Kidney (tissue), 14 donors: Measurements from ENCODE around the gene KDM8. TPM values are rescaled to one million over a fixed set of nuclear protein-coding genes. Genes with fewer than 3 reads are reported as not detected.
"Not testable (repeated sequence)": the region's sequence is repeated elsewhere in the genome, so short reads cannot be mapped to it uniquely, and the experiment has no call there.

Source experiments
- DNase-seq, 5 donors: peaks; one replicate each; pipeline ENCODE4 v3.0.0-alpha.2; 2013 to 2020
- FAIRE-seq: peaks from 2 replicates; lab custom pipeline; 2012; peaks lifted over from hg19 to GRCh38; lab: Jason Lieb, UNC
- H3K27ac ChIP-seq, 2 donors: one replicate each; pipeline ENCODE4 v1.7.0; 2013; ENCODE audit warnings: low read depth in 2 of 2, low read length in 2 of 2, inconsistent platforms in 1 of 2
- H3K27me3 ChIP-seq: one replicate; pipeline ENCODE4 v1.7.1; 2013; ENCODE audit warnings: low read length, inconsistent platforms; ENCODE audit not compliant: control insufficient read depth, insufficient read depth
- H3K36me3 ChIP-seq, 3 donors: one replicate each; pipeline versions ENCODE4 v1.7.0 to v1.7.1; 2013; ENCODE audit warnings: low read length in 3 of 3, control low read depth in 1 of 3, inconsistent platforms in 1 of 3; ENCODE audit not compliant: insufficient read depth in 3 of 3, control insufficient read depth in 2 of 3
- H3K4me1 ChIP-seq, 3 donors: one replicate each; pipeline versions ENCODE4 v1.7.0 to v1.7.1; 2013; ENCODE audit warnings: low read length in 3 of 3, inconsistent platforms in 1 of 3, low read depth in 1 of 3; ENCODE audit not compliant: control insufficient read depth in 2 of 3, insufficient read depth in 2 of 3
- H3K4me3 ChIP-seq, 3 donors: one replicate each; pipeline versions ENCODE4 v1.7.0 to v1.8.1; 2013; ENCODE audit warnings: low read length in 3 of 3, control low read depth in 1 of 3, inconsistent platforms in 1 of 3
- H3K9ac ChIP-seq, 3 donors: one replicate each; pipeline versions ENCODE4 v1.7.0 to v1.7.1; 2013; ENCODE audit warnings: low read length in 3 of 3, control low read depth in 1 of 3, inconsistent platforms in 1 of 3
- H3K9me3 ChIP-seq, 3 donors: one replicate each; pipeline versions ENCODE4 v1.7.0 to v1.7.1; 2013; ENCODE audit warnings: low read length in 3 of 3, control low read depth in 1 of 3, inconsistent platforms in 1 of 3; ENCODE audit not compliant: control insufficient read depth in 2 of 3, insufficient read depth in 1 of 3
- CTCF ChIP-seq: IDR thresholded peaks from 3 replicates; pipeline ENCODE4 v1.5.1; 2012; ENCODE audit warnings: mild to moderate bottlenecking, moderate library complexity, borderline replicate concordance; ENCODE audit not compliant: insufficient read depth; ENCODE audit errors: extremely low read depth
- intact Hi-C: fragments of 100-400 bp; cut with DNase I; formaldehyde crosslinking; loops from one replicate; pipeline ENCODE4 v1.11.1; 2022
- polyA plus RNA-seq: library from polyadenylated mRNA; stranded (reverse); fragments of 350-450 nt; fragmentation: Illumina TruSeq; extraction: RNeasy Lipid Tissue Mini Kit (QIAGEN cat#74804); gene quantifications from one replicate; pipeline ENCODE4 v1.2.3, GENCODE V29; 2014; ENCODE audit warnings: low read depth, low replicate concordance; ENCODE audit not compliant: insufficient read depth
- total RNA-seq: library from RNA; stranded (reverse); fragmentation: NEBNext Ultra II Directional; extraction: Animal tissue kit (Norgen Biotek cat#: 25700); gene quantifications from one replicate; pipeline ENCODE4 v1.2.1, GENCODE V29; 2021
- donor health status: control.
- donor health status: control.
- donor health status: control.
- donor health status: control.
- donor health status: control.
- donor health status: DM: yes; HTN: yes; CAD: no.
- donor health status: Normal renal cell carcinoma (clear cell type).

Gene KDM8
- total and polyA plus RNA-seq, 2 donors from 2014 or later = 6.3 to 8.5 TPM

- no peaks in the 10 kb centered on the region for H3K27me3 ChIP-seq
These were observed 4.1 kb upstream of the KDM8 start for GRCh38 chr16:27199235-27199586.

GRCh38 chr16:27199736-27200135, 3.6 kb upstream of the KDM8 start:
- peaks cover 0 to 10% (median 5%) of the 10 kb centered on the region in 3 donors for H3K4me1 ChIP-seq
- DNase-seq (no peak), FAIRE-seq (no peak)
- H3K9me3 ChIP-seq = no peaks in the 10 kb centered on the region
- no peak for TF ChIP-seq CTCF
- intact Hi-C loops = no loop called here
- no peak overlapping the region for H3K9ac ChIP-seq
- no peak overlapping the region for H3K4me3 ChIP-seq
- no peak overlapping the region for H3K27ac ChIP-seq
- no peaks in the 10 kb centered on the region for H3K27me3 ChIP-seq
- no peaks in the 10 kb centered on the region for H3K36me3 ChIP-seq

More at GRCh38 chr16:27199235-27199586, 4.1 kb upstream of the KDM8 start:
- FAIRE-seq (no peak), DNase-seq (no peak)
- intact Hi-C loops = no loop called here
- no peak overlapping the region for H3K4me3 ChIP-seq
- no peaks in the 10 kb centered on the region for H3K36me3 ChIP-seq
- H3K9me3 ChIP-seq = no peaks in the 10 kb centered on the region
- no peak overlapping the region for H3K9ac ChIP-seq
- H3K4me1 ChIP-seq = peaks cover 0 to 5% (median 5%) of the 10 kb centered on the region in 3 donors
- TF ChIP-seq CTCF = no peak
- no peak overlapping the region for H3K27ac ChIP-seq

DNA sequence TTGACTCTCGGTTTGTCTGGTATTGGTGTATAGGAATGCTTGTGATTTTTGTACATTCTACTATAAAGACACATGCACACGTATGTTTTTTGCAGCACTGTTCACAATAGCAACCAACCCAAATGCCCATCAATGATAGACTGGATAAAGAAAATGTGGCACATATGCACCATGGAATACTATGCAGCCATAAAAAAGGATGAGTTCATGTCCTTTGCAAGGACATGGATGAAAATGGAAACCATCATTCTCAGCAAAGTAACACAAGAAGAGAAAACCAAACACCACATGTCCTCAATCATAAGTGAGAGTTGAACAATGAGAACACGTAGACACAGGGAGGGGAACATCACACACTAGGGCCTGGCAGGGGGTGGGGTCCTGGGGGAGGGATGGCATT, 2.4 kb upstream of the KDM8 start:
- peaks cover 0 to 10% (median 5%) of the 10 kb centered on the region in 3 donors for H3K4me1 ChIP-seq
- intact Hi-C loops, H3K27me3 ChIP-seq, H3K9ac ChIP-seq, DNase-seq, FAIRE-seq, H3K4me3 ChIP-seq, H3K9me3 ChIP-seq, H3K36me3 ChIP-seq, H3K27ac ChIP-seq: not testable (repeated sequence)

DNA sequence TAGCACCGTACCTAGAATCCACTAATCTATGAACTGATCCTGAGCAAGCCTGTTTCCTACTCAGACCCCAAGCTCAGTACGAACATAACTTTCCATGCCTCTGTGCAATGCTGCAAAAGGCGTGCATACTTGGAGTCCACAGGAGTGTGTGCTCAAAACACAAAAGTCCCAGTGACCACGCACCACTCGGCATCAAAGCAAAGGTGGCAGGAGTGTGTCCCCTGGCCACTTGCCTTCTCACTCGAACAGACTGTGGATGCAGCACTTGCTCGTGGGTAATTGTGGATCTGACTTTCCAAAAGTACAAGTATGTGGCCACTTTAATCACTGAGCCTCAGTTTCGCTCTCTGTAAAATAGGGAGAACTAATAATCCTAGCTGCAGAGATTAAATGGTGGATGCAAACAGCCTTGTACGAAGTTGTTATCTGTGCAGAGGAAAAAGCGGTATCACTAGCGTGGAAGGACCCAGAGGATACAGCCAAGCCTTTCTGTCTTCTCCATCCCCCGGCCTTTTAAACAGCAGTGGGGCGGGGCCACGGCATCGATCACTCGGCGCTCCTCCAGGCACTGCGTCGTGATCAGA, 311 bp upstream of the KDM8 start:
- peak in 2 of 5 donors; percentile 63 to 97 for DNase-seq
- no peaks in the 10 kb centered on the region for H3K9me3 ChIP-seq
- peak overlapping the region; percentile 86 to 92 (median 90) for H3K9ac ChIP-seq
- intact Hi-C loops = no loop called here
- H3K36me3 ChIP-seq = no peaks in the 10 kb centered on the region
- FAIRE-seq = no peak
- H3K4me3 ChIP-seq = peak overlapping the region; percentile 76 to 99 (median 93)
- H3K27ac ChIP-seq = peak overlapping the region; percentile 91 to 99
- peaks cover 0 to 12% (median 6%) of the 10 kb centered on the region in 3 donors for H3K4me1 ChIP-seq
- no peak for TF ChIP-seq CTCF
- no peaks in the 10 kb centered on the region for H3K27me3 ChIP-seq
